NCI-H1694 (cell line): ENCODE data around the gene TCF23.
A peak's percentile ranks its signal among the peaks of the same experiment; 100 is the strongest.
"Not testable (repeated sequence)": the region's sequence is repeated elsewhere in the genome, so short reads cannot be mapped to it uniquely, and the experiment has no call there.

Experiments
- DNase-seq: peaks from one replicate; lab custom pipeline; 2025; lab: John Stamatoyannopoulos, UW

Gene TCF23

DNA sequence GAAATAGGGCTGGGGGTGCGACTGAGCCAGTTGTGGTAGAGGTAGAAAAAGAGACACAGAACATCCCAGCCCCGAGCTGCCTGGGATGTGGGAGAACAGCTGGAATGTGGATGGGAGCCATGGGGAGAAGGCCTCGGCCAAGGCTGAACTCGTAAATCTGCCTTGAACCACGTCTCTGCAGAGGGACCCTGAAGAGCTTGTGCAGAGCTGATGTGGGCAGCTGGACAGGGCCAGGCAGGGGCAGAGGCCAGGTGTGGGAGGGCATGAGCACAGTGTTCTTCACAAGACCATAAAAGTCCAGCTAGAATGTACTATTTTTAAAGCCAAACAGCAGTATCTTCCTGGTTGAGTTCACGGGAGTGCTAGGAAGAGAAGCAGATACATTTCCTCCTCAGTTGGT is 5.7 kb downstream of the TCF23 start:
- DNase-seq: no peak

GRCh38 chr2:27155069-27155520 is 6.3 kb downstream of the TCF23 start:
- no peak for DNase-seq

DNA sequence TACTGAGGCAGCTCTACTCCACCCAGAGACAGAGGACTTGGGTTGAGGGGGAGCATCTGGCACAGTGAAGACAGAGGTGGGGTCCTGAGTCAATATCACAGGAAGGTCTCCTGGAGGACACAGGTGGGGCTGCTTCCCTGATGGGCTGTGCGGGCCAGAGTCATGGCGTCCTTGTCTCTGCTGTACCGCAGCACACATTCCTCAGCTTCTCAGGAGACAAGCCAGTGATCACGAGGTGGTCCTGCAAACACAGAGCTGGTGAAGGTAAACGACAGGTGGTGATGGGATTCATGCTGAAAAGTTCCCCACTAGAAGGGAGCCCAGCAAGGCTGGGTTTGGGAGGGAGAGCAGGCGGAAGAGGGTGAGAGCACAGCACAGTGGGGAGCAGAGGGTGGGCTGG is 9.7 kb downstream of the TCF23 start:
- no peak for DNase-seq

DNA sequence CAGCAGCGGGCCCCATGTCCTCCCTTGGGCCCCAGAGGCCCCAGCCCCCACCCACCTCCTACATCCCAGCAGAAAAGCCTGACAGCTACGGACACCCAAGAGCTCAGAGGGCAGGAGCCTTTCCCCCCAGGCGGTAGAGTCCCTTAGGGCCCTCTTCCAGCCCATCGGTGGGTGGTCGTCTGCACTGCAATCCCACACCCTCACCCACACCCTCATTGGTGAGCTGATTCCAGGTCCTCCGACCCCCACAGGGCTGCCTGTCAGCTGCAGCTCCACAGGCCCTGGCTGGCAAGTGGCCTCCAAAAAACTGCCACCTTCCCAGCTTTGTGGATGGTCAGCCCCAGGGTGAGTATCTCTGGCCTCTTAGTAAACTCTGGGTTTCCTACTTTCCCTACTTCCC is 10.5 kb downstream of the TCF23 start:
- DNase-seq: no peak

DNA sequence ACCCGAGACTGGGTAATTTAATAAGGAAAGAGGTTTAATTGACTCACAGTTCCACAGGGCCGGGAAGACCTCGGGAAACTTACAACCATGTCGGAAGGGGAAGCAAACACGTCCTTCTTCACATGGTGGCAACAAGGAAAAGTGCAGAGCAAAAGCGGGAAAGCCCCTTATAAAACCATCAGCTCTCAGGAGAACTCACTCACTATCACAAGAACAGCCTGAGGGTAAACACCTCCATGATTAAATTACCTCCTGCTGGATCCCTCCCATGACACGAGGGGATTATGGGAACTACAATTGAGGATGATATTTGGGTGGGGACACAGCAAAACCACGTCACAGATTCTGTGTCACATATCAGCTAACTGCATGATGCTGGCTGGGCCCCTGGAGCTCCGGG is 11.4 kb downstream of the TCF23 start:
- DNase-seq: no peak

GRCh38 chr2:27162151-27163121 is 13.6 kb downstream of the TCF23 start:
- DNase-seq: no peak

DNA sequence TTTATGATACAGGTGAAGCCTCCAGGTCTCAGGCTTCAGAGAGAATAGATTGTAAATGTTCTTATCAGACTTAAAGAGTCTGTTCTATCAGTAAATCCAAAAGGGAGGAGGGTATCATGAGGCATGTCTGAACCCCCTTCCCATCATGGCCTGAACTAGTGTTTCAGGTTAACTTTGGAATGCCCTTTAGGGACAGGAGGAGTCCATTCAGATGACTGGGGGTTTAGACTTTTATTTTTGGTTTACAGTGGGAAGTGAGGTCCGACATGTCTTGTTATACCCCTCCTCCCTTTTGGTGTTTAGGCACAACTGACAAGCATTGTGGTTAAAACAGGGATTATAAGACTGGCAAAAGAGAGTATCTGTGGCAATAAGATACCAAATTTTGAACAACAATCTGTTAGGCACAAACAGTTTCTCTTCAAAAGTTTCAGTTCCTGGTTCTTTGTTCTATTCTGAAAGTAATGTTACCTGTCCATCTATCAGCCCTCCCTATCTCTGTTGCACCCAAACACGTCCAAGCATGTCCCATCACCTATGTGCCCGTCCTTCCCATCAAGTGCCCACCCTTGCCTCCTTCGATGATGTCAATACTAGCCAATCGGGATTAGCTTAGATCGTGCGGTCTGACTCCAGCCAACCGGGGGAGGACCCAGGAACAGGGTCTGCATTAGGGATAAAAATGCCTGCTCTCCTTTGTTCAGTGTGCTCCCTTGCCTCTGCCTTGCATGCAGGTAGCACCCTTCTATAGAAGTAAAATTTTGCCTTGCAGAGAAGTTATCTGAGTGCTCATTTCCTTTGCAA is 16.4 kb downstream of the TCF23 start:
- no peak for DNase-seq

- DNase-seq: no peak
Measured at GRCh38 chr2:27170581-27171337, 22.0 kb downstream of the TCF23 start.

- no peak for DNase-seq
Measured at GRCh38 chr2:27171351-27171848, 22.6 kb downstream of the TCF23 start.

DNA sequence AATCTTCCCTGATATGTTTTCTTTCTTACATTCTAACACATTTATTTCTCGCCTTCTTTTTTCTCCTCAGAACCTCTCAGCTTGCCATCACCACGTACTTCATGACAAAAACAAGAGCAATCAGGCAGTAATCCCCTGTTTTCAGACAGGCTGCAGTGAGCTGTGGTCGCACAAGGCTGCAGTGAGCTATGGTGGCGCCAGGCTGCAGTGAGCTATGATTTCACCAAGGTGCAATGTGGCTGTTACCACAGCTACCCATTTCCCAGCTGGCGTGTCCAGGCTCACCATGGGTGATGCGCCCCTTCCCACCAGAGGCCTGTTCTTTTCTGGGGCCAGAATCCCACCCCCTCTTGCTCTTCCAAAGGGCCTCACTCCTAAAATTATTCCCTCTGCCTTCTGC is 25.8 kb downstream of the TCF23 start:
- DNase-seq: no peak

DNA sequence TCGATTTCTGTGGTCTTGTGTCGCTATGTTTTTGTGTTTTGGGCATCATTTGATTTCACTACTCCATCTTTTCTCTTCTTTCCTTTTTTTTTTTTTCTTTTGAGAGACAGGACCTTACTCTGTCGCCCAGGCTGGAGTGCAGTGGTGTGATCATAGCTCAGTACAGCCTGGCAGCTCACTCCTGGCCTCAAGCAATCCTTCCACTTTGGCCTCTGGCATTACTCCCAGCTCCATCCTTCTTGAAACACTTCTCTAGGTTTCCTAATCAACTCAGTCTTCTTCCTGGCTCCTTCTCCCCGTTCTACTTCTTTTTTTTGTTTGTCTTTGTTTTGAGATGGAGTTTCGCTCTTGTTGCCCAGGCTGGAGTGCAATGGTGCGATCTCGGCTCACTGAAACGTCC is 26.5 kb downstream of the TCF23 start:
- no peak for DNase-seq

DNA sequence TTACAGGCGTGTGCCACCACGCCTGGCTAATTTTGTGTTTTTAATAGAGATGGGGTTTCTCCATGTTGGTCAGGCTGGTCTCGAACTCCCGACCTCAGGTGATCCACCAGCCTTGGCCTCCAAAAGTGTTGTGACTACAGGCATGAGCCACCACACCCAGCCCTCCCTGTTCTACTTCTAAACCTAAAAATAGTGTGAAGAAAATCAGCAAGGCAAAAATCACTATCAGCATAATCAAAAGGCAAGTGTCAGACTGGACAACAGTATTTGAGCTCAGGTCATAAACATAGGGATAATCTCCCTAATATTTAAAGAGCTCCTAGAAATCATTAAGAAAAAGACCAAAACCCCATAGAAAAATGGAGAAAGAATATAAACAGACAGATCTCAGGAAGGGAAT is 27.0 kb downstream of the TCF23 start:
- DNase-seq: not testable (repeated sequence)

- no peak for DNase-seq
Measured at GRCh38 chr2:27177441-27178351, 28.9 kb downstream of the TCF23 start.

- DNase-seq: no peak
Measured at GRCh38 chr2:27178469-27178868, 29.7 kb downstream of the TCF23 start.

DNA sequence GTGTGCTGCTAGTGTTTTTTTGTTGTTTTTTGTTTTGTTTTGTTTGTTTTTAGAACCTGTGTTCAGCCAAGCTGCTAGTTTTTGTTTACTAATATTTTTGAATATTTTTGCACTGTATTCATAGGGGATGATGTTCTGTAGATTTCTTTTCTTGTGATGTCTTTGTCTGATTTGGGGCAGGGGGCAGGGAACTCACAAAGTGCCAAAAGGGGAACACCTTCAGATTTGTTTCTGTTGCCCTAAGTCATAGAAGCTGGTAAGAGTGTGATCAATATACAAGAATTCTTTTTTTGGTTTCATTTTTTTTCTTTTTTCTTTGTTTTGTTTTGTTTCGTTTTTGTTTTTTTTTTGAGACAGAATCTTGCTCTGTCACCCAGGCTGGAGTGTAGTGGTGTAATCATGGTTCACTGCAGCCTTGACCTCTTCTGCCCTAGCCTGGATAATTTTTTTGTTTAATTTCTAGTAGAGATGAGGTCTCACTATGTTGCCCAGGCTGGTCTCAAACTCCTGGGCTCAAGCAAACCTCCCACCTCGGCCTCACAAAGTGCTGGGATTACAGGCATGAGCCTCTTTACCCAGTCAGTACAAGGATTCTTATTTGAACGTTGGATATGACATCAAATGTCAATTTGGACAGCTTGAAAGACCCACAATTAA is 30.7 kb downstream of the TCF23 start:
- no peak for DNase-seq

- DNase-seq: no peak
Measured at GRCh38 chr2:27182346-27182745, 33.5 kb downstream of the TCF23 start.

- no peak for DNase-seq
Measured at GRCh38 chr2:27184115-27184514, 35.3 kb downstream of the TCF23 start.

DNA sequence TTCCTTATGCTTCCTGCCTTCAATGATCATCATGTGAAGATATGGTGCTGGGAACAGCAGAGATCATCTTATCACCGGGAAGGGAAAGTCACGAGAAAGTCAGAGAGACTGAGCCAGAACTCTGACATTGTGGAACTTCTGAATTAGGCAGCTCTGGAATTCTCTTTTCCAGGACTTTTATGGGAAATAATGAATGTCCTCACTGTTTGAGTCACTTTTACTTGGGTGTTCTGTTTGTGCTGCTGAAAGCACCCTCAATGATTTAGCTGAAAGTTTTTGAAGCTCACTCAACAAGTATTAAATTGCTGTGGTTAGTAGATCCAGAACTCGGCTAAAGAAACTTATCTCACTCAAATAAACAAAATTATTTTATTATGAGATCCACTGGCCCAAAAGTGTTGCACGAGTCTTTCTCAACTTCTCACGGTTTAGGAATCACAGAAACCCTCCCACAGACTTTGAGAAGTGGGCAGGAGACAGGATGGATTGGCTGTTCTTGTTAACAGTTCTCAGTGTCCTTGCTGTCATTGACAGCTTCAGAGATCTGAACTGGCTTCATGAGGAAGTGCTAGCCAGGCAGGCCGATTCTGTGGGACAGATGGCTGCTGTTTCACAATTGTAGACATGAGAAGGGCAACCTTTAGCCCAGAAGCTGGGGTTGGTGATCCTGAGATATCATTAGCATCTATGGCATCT is 36.7 kb downstream of the TCF23 start:
- peak; percentile 54 for DNase-seq

DNA sequence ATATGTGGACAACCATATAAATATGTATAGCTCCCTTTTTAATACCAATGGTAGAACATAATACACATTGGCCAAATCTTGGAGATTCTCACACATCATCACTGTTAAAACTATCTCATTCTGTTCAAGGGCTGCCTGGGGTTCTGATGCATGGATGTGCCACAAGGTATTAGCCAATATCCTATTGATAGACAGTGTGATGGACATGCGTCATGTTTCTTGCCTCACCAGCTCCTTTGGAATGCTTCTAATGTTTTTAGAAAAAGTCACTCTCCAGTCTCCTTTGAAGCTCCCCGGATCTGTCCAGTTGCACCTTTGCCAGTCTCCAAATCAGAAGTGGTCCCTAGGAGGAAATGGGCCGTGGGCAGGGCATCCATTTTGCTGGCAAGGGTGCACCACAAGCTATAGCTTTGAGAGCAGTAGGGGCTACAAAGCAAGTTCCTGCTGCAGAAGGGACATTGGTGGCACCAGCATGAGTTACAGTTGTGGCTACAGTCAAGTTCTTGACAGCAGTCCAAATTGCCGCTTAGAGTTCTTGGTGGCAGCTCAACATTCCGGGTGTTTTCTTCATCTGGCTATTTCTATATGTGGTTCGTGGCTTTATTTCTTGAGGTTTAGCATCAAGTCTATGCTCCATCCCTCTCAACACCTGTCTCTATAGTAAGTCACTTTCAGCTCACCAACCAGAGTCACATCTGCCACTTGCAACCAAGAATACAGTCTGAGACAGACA is 38.0 kb downstream of the TCF23 start:
- no peak for DNase-seq
